Natural killer cell (primary cell): ENCODE measurements around the gene SERPINB10. TPM values are rescaled to one million over a fixed set of nuclear protein-coding genes. Genes with fewer than 3 reads are reported as not detected.

Experiments
- ATAC-seq, 3 donors: fragments of 150-1000 bp in 2 of 3; fragments of 200-7000 bp in 1 of 3; cut with Tn5 transposase; 1 replicate in 1 of 3; 2 replicates in 2 of 3; pipeline ENCODE4 v1.10.0; 2021; ENCODE audit warnings: mild to moderate bottlenecking in 2 of 3, moderate library complexity in 2 of 3
- DNase-seq, 2 donors: peaks; one replicate each; pipeline versions ENCODE4 v3.0.0 to v3.0.0-alpha.2; 2013 to 2021; ENCODE audit warnings: mixed read lengths in 1 of 2
- H3K27ac ChIP-seq: one replicate; pipeline ENCODE4 v1.5.1; 2013; ENCODE audit warnings: mild to moderate bottlenecking, low read length
- H3K27me3 ChIP-seq: one replicate; pipeline ENCODE4 v1.6.1; 2013; ENCODE audit warnings: low read length; ENCODE audit not compliant: control insufficient read depth, insufficient read depth
- H3K36me3 ChIP-seq: one replicate; pipeline ENCODE4 v1.6.1; 2013; ENCODE audit warnings: low read length; ENCODE audit not compliant: control insufficient read depth, insufficient read depth
- H3K4me1 ChIP-seq: one replicate; pipeline ENCODE4 v1.6.1; 2013; ENCODE audit warnings: low read length; ENCODE audit not compliant: control insufficient read depth, insufficient read depth
- H3K4me3 ChIP-seq: one replicate; pipeline ENCODE4 v1.5.1; 2013; ENCODE audit warnings: low read length
- H3K9me3 ChIP-seq: one replicate; pipeline ENCODE4 v1.6.1; 2013; ENCODE audit warnings: low read length; ENCODE audit not compliant: control insufficient read depth, insufficient read depth
- H3K27ac Mint-ChIP-seq, 2 donors: one replicate each; pipeline ENCODE4 v1.8.0; 2022; ENCODE audit warnings: mild to moderate bottlenecking in 2 of 2, mixed read lengths in 2 of 2, moderate library complexity in 1 of 2
- H3K27me3 Mint-ChIP-seq, 2 donors: one replicate each; pipeline ENCODE4 v1.8.0; 2022; ENCODE audit warnings: low read depth in 2 of 2, mixed read lengths in 2 of 2
- H3K36me3 Mint-ChIP-seq: one replicate; pipeline ENCODE4 v1.8.0; 2022; ENCODE audit warnings: mixed read lengths
- H3K4me1 Mint-ChIP-seq, 2 donors: one replicate each; pipeline ENCODE4 v1.8.0; 2022; ENCODE audit warnings: mixed read lengths in 2 of 2
- H3K4me3 Mint-ChIP-seq: one replicate; pipeline ENCODE4 v1.8.0; 2022; ENCODE audit warnings: mild to moderate bottlenecking, moderate library complexity, mixed read lengths
- H3K9me3 Mint-ChIP-seq, 2 donors: one replicate each; pipeline ENCODE4 v1.8.0; 2022; ENCODE audit warnings: mixed read lengths in 2 of 2
- WGBS: methylation state at CpG from one replicate; pipeline ENCODE4 v1.1.7; 2013; ENCODE audit warnings: missing lambda C conversion rate; ENCODE audit not compliant: insufficient coverage; 5-methylcytosine and 5-hydroxymethylcytosine counted together
- intact Hi-C: fragments of 100-400 bp; cut with micrococcal nuclease; formaldehyde crosslinking; loops from one replicate; pipeline ENCODE4 v1.14.2; 2022
- total RNA-seq, 4 donors: library from RNA; stranded (reverse); fragments of 120-200 nt in 1 of 4; gene quantifications; one replicate each; pipeline versions ENCODE4 v1.2.3 to v1.2.4, GENCODE V29; 2013 to 2022
- TF ChIP-seq, protein P1 (sequence below): fragments of 200-600 bp; IDR thresholded peaks from one replicate; pipeline ENCODE4 v1.8.0; 2022; ENCODE audit warnings: antibody characterized with exemption

Gene SERPINB10
- total RNA-seq, 3 donors from 2014 or later (not counting 1 experiment from before 2014, with no cell fraction given): 0.43 TPM; not detected in 2

DNA sequence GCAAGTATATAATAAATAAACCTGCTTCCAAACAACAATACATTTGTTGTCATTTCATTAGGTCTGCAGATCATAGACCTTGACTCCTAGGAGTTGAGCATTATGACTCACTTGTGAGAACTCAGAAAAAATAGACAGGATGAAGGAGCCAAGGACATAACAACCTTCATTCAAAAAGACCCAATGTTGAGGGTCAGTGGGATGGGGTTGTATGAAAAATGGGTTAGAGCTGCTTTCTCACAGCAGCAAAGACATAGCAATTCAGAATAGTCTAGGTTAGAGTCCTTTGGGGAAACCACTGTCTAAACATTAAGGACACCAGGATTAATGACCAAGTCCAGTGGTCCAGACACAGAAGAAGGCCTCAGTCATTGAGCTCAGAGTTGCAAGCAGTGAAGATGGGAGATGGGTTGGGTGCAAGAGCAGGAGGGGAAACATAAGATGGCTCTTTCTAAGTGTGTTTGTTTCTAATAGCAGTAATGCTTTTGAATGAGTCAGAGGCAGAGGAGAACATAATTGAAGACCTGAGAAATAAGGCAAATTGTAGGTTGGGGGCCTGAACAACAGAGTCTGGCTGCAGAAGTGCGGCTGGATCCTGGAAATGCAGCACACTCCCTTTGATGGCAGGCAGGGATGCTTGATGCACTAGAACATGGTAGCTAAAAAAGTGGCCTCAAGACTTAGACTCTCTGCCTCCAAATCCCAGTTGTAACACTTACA, 3.7 kb upstream of the SERPINB10 start:
- Histone ChIP-seq H3K27ac (no peak overlapping the region), H3K36me3 (no peaks in the 10 kb centered on the region), H3K4me3 (no peak overlapping the region), H3K9me3 (no peaks in the 10 kb centered on the region), H3K4me1 (no peaks in the 10 kb centered on the region), H3K27me3 (no peaks in the 10 kb centered on the region)
- intact Hi-C loops: no loop called here
- WGBS: 82% methylated on average over 1 of the region's 1 CpG
- ATAC-seq (no peak), DNase-seq (no peak)
- no peaks in the 10 kb centered on the region for H3K9me3 Mint-ChIP-seq
- no peaks in the 10 kb centered on the region for H3K4me1 Mint-ChIP-seq
- H3K27me3 Mint-ChIP-seq: peaks cover 5 to 15% of the 10 kb centered on the region in 2 donors
- no peaks in the 10 kb centered on the region for H3K36me3 Mint-ChIP-seq
- TF ChIP-seq, protein P1, sequence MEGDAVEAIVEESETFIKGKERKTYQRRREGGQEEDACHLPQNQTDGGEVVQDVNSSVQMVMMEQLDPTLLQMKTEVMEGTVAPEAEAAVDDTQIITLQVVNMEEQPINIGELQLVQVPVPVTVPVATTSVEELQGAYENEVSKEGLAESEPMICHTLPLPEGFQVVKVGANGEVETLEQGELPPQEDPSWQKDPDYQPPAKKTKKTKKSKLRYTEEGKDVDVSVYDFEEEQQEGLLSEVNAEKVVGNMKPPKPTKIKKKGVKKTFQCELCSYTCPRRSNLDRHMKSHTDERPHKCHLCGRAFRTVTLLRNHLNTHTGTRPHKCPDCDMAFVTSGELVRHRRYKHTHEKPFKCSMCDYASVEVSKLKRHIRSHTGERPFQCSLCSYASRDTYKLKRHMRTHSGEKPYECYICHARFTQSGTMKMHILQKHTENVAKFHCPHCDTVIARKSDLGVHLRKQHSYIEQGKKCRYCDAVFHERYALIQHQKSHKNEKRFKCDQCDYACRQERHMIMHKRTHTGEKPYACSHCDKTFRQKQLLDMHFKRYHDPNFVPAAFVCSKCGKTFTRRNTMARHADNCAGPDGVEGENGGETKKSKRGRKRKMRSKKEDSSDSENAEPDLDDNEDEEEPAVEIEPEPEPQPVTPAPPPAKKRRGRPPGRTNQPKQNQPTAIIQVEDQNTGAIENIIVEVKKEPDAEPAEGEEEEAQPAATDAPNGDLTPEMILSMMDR: no peak
- H3K4me3 Mint-ChIP-seq: no peak overlapping the region
- no peak overlapping the region for H3K27ac Mint-ChIP-seq

DNA sequence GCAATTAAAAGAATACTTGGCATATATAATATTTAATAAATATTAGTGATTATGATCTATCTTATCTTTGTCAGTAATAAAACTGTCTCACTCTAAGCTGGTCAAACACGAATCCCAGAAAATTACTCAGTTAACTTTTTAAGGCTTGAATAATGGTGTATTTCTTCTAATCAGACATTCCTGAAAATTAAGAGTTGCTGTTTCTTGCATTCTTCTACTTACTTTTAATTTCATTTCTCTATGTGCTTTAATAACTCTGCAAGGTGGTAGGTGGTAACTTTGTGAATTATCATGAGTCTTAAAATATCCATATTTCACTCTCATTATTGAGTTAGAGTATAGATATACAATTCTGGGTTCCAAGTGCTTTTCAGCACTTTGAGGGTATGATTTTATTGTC, 3.1 kb upstream of the SERPINB10 start:
- Histone ChIP-seq H3K27ac (no peak overlapping the region), H3K9me3 (no peaks in the 10 kb centered on the region), H3K27me3 (no peaks in the 10 kb centered on the region), H3K4me1 (no peaks in the 10 kb centered on the region), H3K4me3 (no peak overlapping the region), H3K36me3 (no peaks in the 10 kb centered on the region)
- TF ChIP-seq, protein P1: no peak
- Mint-ChIP-seq H3K27ac (no peak overlapping the region), H3K36me3 (no peaks in the 10 kb centered on the region), H3K4me3 (no peak overlapping the region), H3K9me3 (no peaks in the 10 kb centered on the region), H3K4me1 (no peaks in the 10 kb centered on the region), H3K27me3 (peaks cover 5 to 18% of the 10 kb centered on the region in 2 donors)
- intact Hi-C loops: no loop called here
- DNase-seq: no peak
- no peak for ATAC-seq
- no CpG with 5 or more reads among the region's 1 CpG for WGBS

DNA sequence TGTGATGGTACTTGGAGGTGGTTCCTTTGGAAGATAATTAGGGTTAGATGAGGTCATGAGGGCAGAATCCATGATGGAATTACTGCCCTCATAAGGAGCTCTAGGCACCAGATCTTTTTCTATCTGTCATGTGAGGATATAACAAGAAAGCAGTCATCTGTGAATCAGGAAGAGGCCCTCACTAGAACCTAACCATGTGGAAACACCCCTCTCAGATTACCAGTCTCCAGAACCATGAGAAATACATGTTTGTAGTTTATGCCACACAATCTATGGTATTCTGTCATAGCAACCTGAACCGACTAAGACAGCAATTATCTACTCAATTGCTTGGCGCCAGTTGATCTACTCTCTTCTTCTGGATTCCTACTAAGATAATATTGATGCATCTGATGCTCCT, 2.4 kb upstream of the SERPINB10 start:
- Histone ChIP-seq H3K4me1 (no peaks in the 10 kb centered on the region), H3K36me3 (no peaks in the 10 kb centered on the region), H3K4me3 (no peak overlapping the region), H3K9me3 (no peaks in the 10 kb centered on the region), H3K27me3 (no peaks in the 10 kb centered on the region), H3K27ac (no peak overlapping the region)
- Mint-ChIP-seq H3K9me3 (no peaks in the 10 kb centered on the region), H3K4me1 (no peaks in the 10 kb centered on the region), H3K27ac (no peak overlapping the region), H3K4me3 (no peak overlapping the region), H3K36me3 (no peaks in the 10 kb centered on the region), H3K27me3 (peaks cover 6 to 18% of the 10 kb centered on the region in 2 donors)
- DNase-seq (no peak), ATAC-seq (no peak)
- TF ChIP-seq, protein P1: no peak
- WGBS: 94% methylated on average over 2 of the region's 2 CpGs
- intact Hi-C loops: no loop called here

DNA sequence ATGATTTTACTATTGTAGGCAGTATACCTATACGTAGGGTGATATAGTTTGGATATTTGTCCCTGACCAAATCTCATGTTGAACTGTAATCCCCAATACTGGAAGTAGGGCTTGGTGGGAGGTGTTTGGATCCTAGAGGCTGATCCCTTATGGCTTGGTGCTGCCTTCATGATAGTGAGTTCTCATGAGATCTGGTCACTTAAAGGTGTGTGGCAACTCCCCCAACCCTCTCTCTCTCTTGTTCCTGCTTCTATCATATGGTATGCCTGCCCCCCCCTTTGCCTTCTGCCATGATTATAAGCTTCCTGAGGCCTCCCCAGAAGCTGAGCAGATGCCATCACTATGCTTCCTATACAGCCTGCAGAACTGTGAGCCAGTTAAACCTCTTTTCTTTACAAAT, 1.7 kb upstream of the SERPINB10 start:
- TF ChIP-seq, protein P1: no peak
- intact Hi-C loops: no loop called here
- no peaks in the 10 kb centered on the region for H3K27me3 ChIP-seq
- no peaks in the 10 kb centered on the region for H3K9me3 ChIP-seq
- no peak overlapping the region for H3K4me3 ChIP-seq
- Mint-ChIP-seq H3K4me3 (no peak overlapping the region), H3K27me3 (peaks cover 7 to 18% of the 10 kb centered on the region in 2 donors), H3K36me3 (no peaks in the 10 kb centered on the region), H3K4me1 (no peaks in the 10 kb centered on the region), H3K9me3 (no peaks in the 10 kb centered on the region), H3K27ac (no peak overlapping the region)
- 100% methylated on average over 1 of the region's 1 CpG for WGBS
- H3K4me1 ChIP-seq: no peaks in the 10 kb centered on the region
- H3K36me3 ChIP-seq: no peaks in the 10 kb centered on the region
- H3K27ac ChIP-seq: no peak overlapping the region
- DNase-seq: no peak
- no peak for ATAC-seq
